HFFc6 (cell line): ENCODE measurements around the gene GNB1. TPM values are rescaled to one million over a fixed set of nuclear protein-coding genes. Genes with fewer than 3 reads are reported as not detected.

Experiments used
- DNase-seq: peaks from one replicate; pipeline ENCODE4 v3.0.0-alpha.2; 2018
- H3K27ac Mint-ChIP-seq: 2 replicates; pipeline ENCODE4 v1.8.0; 2020; ENCODE audit warnings: mild to moderate bottlenecking, mixed read lengths
- H3K27me3 Mint-ChIP-seq: 2 replicates; pipeline ENCODE4 v1.8.0; 2021; ENCODE audit warnings: mild to moderate bottlenecking, moderate library complexity, mixed read lengths; ENCODE audit not compliant: insufficient read depth
- H3K36me3 Mint-ChIP-seq: 2 replicates; pipeline ENCODE4 v1.8.0; 2021; ENCODE audit warnings: low read depth, mixed read lengths
- H3K4me1 Mint-ChIP-seq: 2 replicates; pipeline ENCODE4 v1.8.0; 2020; ENCODE audit warnings: low read depth, mixed read lengths
- H3K4me3 Mint-ChIP-seq: 2 replicates; pipeline ENCODE4 v1.8.0; 2020; ENCODE audit warnings: mild to moderate bottlenecking, moderate library complexity, mixed read lengths
- H3K9me3 Mint-ChIP-seq: 2 replicates; pipeline ENCODE4 v1.8.0; 2020; ENCODE audit warnings: mild to moderate bottlenecking, mixed read lengths
- CTCF ChIP-seq: fragments of 200-600 bp; sonication (generic); IDR thresholded peaks from 2 replicates; pipeline ENCODE4 v1.5.0; 2021; ENCODE audit warnings: antibody characterized with exemption, mild to moderate bottlenecking
- total RNA-seq, 6 experiments: library from RNA; stranded (reverse); fragmentation: NEBNext Ultra II Directional; extraction: Animal tissue kit (Norgen Biotek cat#: 25700); gene quantifications; 2 replicates in 1 of 6; 3 replicates in 5 of 6; pipeline ENCODE4 v1.2.3, GENCODE V29; 2021

The GNB1 gene
- total RNA-seq, 6 experiments from 2014 or later = 502 to 618 (median 574) TPM

GRCh38 chr1:1924849-1925248 is 34.0 kb upstream of the GNB1 start:
- H3K27me3 Mint-ChIP-seq = peaks cover 10% of the 10 kb centered on the region

GRCh38 chr1:1924386-1924785 is 33.5 kb upstream of the GNB1 start:
- TF ChIP-seq CTCF = no peak
- no peak overlapping the region for H3K27ac Mint-ChIP-seq
- H3K36me3 Mint-ChIP-seq = no peaks in the 10 kb centered on the region
- no peaks in the 10 kb centered on the region for H3K9me3 Mint-ChIP-seq
- DNase-seq = no peak
- H3K4me1 Mint-ChIP-seq = no peaks in the 10 kb centered on the region
- no peak overlapping the region for H3K4me3 Mint-ChIP-seq
- H3K27me3 Mint-ChIP-seq = peaks cover 10% of the 10 kb centered on the region

More at GRCh38 chr1:1924849-1925248, 34.0 kb upstream of the GNB1 start:
- H3K27ac Mint-ChIP-seq = no peak overlapping the region
- no peaks in the 10 kb centered on the region for H3K36me3 Mint-ChIP-seq
- no peaks in the 10 kb centered on the region for H3K4me1 Mint-ChIP-seq
- H3K4me3 Mint-ChIP-seq = no peak overlapping the region
- no peak for DNase-seq
- TF ChIP-seq CTCF = no peak
- no peaks in the 10 kb centered on the region for H3K9me3 Mint-ChIP-seq

GRCh38 chr1:1922956-1923833 is 32.3 kb upstream of the GNB1 start:
- peaks cover 9% of the 10 kb centered on the region for H3K27me3 Mint-ChIP-seq
- no peak for DNase-seq
- H3K36me3 Mint-ChIP-seq = no peaks in the 10 kb centered on the region
- no peak overlapping the region for H3K27ac Mint-ChIP-seq
- no peaks in the 10 kb centered on the region for H3K4me1 Mint-ChIP-seq
- H3K4me3 Mint-ChIP-seq = no peak overlapping the region
- H3K9me3 Mint-ChIP-seq = no peaks in the 10 kb centered on the region
- no peak for TF ChIP-seq CTCF

GRCh38 chr1:1922702-1922955 is 31.7 kb upstream of the GNB1 start:
- no peak for DNase-seq
- no peaks in the 10 kb centered on the region for H3K4me1 Mint-ChIP-seq
- no peaks in the 10 kb centered on the region for H3K36me3 Mint-ChIP-seq
- peaks cover 12% of the 10 kb centered on the region for H3K27me3 Mint-ChIP-seq
- TF ChIP-seq CTCF = no peak
- no peak overlapping the region for H3K27ac Mint-ChIP-seq
- no peak overlapping the region for H3K4me3 Mint-ChIP-seq
- no peaks in the 10 kb centered on the region for H3K9me3 Mint-ChIP-seq

GRCh38 chr1:1921901-1922701 is 31.2 kb upstream of the GNB1 start:
- no peaks in the 10 kb centered on the region for H3K4me1 Mint-ChIP-seq
- H3K4me3 Mint-ChIP-seq = no peak overlapping the region
- peaks cover 16% of the 10 kb centered on the region for H3K27me3 Mint-ChIP-seq
- H3K9me3 Mint-ChIP-seq = no peaks in the 10 kb centered on the region
- no peak for TF ChIP-seq CTCF
- no peaks in the 10 kb centered on the region for H3K36me3 Mint-ChIP-seq
- no peak overlapping the region for H3K27ac Mint-ChIP-seq
- DNase-seq = no peak
